Testis (tissue), 3 donors: ENCODE measurements around the gene RYR3. TPM values are rescaled to one million over a fixed set of nuclear protein-coding genes. Genes with fewer than 3 reads are reported as not detected.

Source experiments
- DNase-seq: peaks from one replicate; pipeline ENCODE4 v3.0.0-alpha.2; 2019
- H3K27ac ChIP-seq, 2 donors: fragments of 200-600 bp; sonication (generic); one replicate each; pipeline ENCODE4 v1.5.1; 2019
- H3K27me3 ChIP-seq: fragments of 200-600 bp; sonication (generic); one replicate; pipeline ENCODE4 v1.5.1; 2019
- H3K36me3 ChIP-seq: fragments of 200-600 bp; sonication (generic); one replicate; pipeline ENCODE4 v1.5.1; 2017; ENCODE audit warnings: low read depth; ENCODE audit errors: missing control alignments
- H3K4me1 ChIP-seq: fragments of 200-600 bp; sonication (generic); one replicate; pipeline ENCODE4 v1.5.1; 2019
- H3K4me3 ChIP-seq, 2 donors: fragments of 200-600 bp; sonication (generic); one replicate each; pipeline ENCODE4 v1.5.1; 2017 to 2019
- H3K9me3 ChIP-seq: fragments of 200-600 bp; sonication (generic); one replicate; pipeline ENCODE4 v1.5.1; 2017
- CTCF ChIP-seq, 3 experiments: fragments of 450-650 bp in 2 of 3; fragments of 200-600 bp in 1 of 3; sonication (generic) in 1 of 3; IDR thresholded peaks; one replicate each; pipeline ENCODE4 v1.5.1; 2016 to 2019; ENCODE audit warnings: antibody characterized with exemption in 3 of 3, mild to moderate bottlenecking in 2 of 3, moderate library complexity in 1 of 3
- POLR2A ChIP-seq: fragments of 450-650 bp; IDR thresholded peaks from one replicate; pipeline ENCODE4 v1.6.1; 2017; ENCODE audit warnings: antibody characterized with exemption, mild to moderate bottlenecking, moderate library complexity
- WGBS, 2 donors: methylation state at CpG; one replicate each; pipeline ENCODE4 v1.1.5; 2018; 5-methylcytosine and 5-hydroxymethylcytosine counted together
- intact Hi-C: fragments of 100-400 bp; cut with DNase I; formaldehyde crosslinking; loops from one replicate; pipeline ENCODE4 v1.15.1; 2023; ENCODE audit warnings: low total_unique reads
- polyA plus RNA-seq: library from polyadenylated mRNA; stranded (reverse); fragments of 350-450 nt; fragmentation: Illumina TruSeq; extraction: RNeasy Lipid Tissue Mini Kit (QIAGEN cat#74804); gene quantifications from one replicate; pipeline ENCODE4 v1.2.3, GENCODE V29; 2014; ENCODE audit warnings: low read depth, low replicate concordance; ENCODE audit not compliant: insufficient read depth
- total RNA-seq, 2 donors: library from RNA; depleted of rRNA; stranded (reverse); fragments of >200 nt; gene quantifications; one replicate each; pipeline ENCODE4 v1.2.3, GENCODE V29; 2016

The RYR3 gene
- total and polyA plus RNA-seq, 3 donors from 2014 or later, result 4.3 to 7.6 (median 4.4) TPM

- no peaks in the 10 kb centered on the region for H3K36me3 ChIP-seq
- H3K27me3 ChIP-seq, result no peaks in the 10 kb centered on the region
- intact Hi-C loops, result no loop called here
- H3K4me3 ChIP-seq, result no peak overlapping the region
- TF ChIP-seq CTCF (IDR thresholded peaks at IDR 0.05) (no peak), POLR2A (no peak)
- no peaks in the 10 kb centered on the region for H3K9me3 ChIP-seq
- DNase-seq, result no peak
- 93 to 95% methylated on average over 3 of the region's 3 CpGs for WGBS, 2 donors
- H3K4me1 ChIP-seq, result no peaks in the 10 kb centered on the region
- H3K27ac ChIP-seq, result no peak overlapping the region
These were observed 178.6 kb downstream of the RYR3 start for GRCh38 chr15:33489335-33489734.

- TF ChIP-seq POLR2A, result no peak
- no peak for TF ChIP-seq CTCF (IDR thresholded peaks at IDR 0.05)
- intact Hi-C loops, result no loop called here
- Histone ChIP-seq H3K4me1 (no peaks in the 10 kb centered on the region), H3K27me3 (no peaks in the 10 kb centered on the region), H3K27ac (no peak overlapping the region), H3K4me3 (no peak overlapping the region), H3K9me3 (no peaks in the 10 kb centered on the region), H3K36me3 (no peaks in the 10 kb centered on the region)
- 83 to 90% methylated on average over 1 of the region's 1 CpG for WGBS, 2 donors
- DNase-seq, result no peak
These were observed 179.9 kb downstream of the RYR3 start for GRCh38 chr15:33490703-33491102.

- DNase-seq, result no peak
These were observed 181.8 kb downstream of the RYR3 start for GRCh38 chr15:33492434-33493052.

GRCh38 chr15:33494306-33494705, 183.5 kb downstream of the RYR3 start:
- Histone ChIP-seq H3K36me3 (no peaks in the 10 kb centered on the region), H3K4me3 (no peak overlapping the region), H3K4me1 (no peaks in the 10 kb centered on the region), H3K27ac (no peak overlapping the region), H3K9me3 (no peaks in the 10 kb centered on the region), H3K27me3 (no peaks in the 10 kb centered on the region)
- intact Hi-C loops, result no loop called here
- TF ChIP-seq CTCF (IDR thresholded peaks at IDR 0.05), result no peak
- no peak for TF ChIP-seq POLR2A
- DNase-seq, result no peak

More at GRCh38 chr15:33492434-33493052, 181.8 kb downstream of the RYR3 start:
- Histone ChIP-seq H3K4me3 (no peak overlapping the region), H3K4me1 (no peaks in the 10 kb centered on the region), H3K27me3 (no peaks in the 10 kb centered on the region), H3K9me3 (no peaks in the 10 kb centered on the region), H3K27ac (no peak overlapping the region), H3K36me3 (no peaks in the 10 kb centered on the region)
- no peak for TF ChIP-seq POLR2A
- no peak for TF ChIP-seq CTCF (IDR thresholded peaks at IDR 0.05)
- WGBS, 2 donors, result 72 to 75% methylated on average over 5 to 6 of the region's 6 CpGs
- intact Hi-C loops, result no loop called here
